Transverse colon (tissue), 4 donors: ENCODE data around the gene PCDH10. TPM values are rescaled to one million over a fixed set of nuclear protein-coding genes. Genes with fewer than 3 reads are reported as not detected.

Experiments
- DNase-seq: peaks from one replicate; pipeline ENCODE4 v3.0.0-alpha.2; 2019
- H3K27ac ChIP-seq, 4 donors: fragments of 200-600 bp; sonication (generic); 2 replicates each; pipeline ENCODE4 v1.5.1; 2016 to 2018; ENCODE audit warnings: inconsistent platforms in 4 of 4
- H3K27me3 ChIP-seq: fragments of 200-600 bp; sonication (generic); 2 replicates; pipeline ENCODE4 v1.5.1; 2017; ENCODE audit warnings: inconsistent platforms
- H3K36me3 ChIP-seq, 4 donors: fragments of 200-600 bp; sonication (generic); 2 replicates each; pipeline ENCODE4 v1.5.1; 2017 to 2019; ENCODE audit warnings: inconsistent platforms in 4 of 4
- H3K4me1 ChIP-seq, 4 donors: fragments of 200-600 bp; sonication (generic); 2 replicates each; pipeline ENCODE4 v1.5.1; 2017 to 2020; ENCODE audit warnings: inconsistent platforms in 4 of 4
- H3K4me3 ChIP-seq, 4 donors: fragments of 200-600 bp; sonication (generic); 1 replicate in 1 of 4; 2 replicates in 3 of 4; pipeline versions ENCODE4 v1.5.1 to v1.6.1; 2017 to 2019; ENCODE audit warnings: inconsistent platforms in 4 of 4
- H3K9me3 ChIP-seq, 2 donors: fragments of 200-600 bp; sonication (generic); 2 replicates each; pipeline ENCODE4 v1.5.1; 2017 to 2019; ENCODE audit warnings: inconsistent platforms in 2 of 2
- EP300 ChIP-seq: sonication (generic); formaldehyde crosslinking; IDR thresholded peaks from one replicate; pipeline ENCODE4 v1.6.1; 2017; ENCODE audit warnings: antibody characterized with exemption, low read depth
- POLR2A ChIP-seq: fragments of 450-650 bp; IDR thresholded peaks from one replicate; pipeline ENCODE4 v1.6.1; 2016; ENCODE audit warnings: antibody characterized with exemption, mild to moderate bottlenecking, moderate library complexity
- POLR2AphosphoS5 ChIP-seq, 3 donors: sonication (generic); formaldehyde crosslinking; IDR thresholded peaks; one replicate each; pipeline ENCODE4 v1.6.1; 2016; ENCODE audit warnings: antibody characterized with exemption in 3 of 3
- WGBS, 2 donors: methylation state at CpG; one replicate each; pipeline ENCODE4 v1.1.5; 2018; ENCODE audit warnings: low coverage in 1 of 2; 5-methylcytosine and 5-hydroxymethylcytosine counted together
- in situ Hi-C, 4 donors: fragments of 200-750 bp; cut with MboI; loops; one replicate each; pipeline versions ENCODE4 v1.15.0 to v1.15.1; 2017; ENCODE audit warnings: low sequenced_read_pairs in 3 of 4, low pct_ligation_motif_present in 1 of 4, low pct_unique_long_range_greater_than_20kb in 1 of 4
- intact Hi-C: fragments of 100-400 bp; cut with DNase I; formaldehyde crosslinking; loops from one replicate; pipeline ENCODE4 v1.15.1; 2023; ENCODE audit warnings: low total_unique reads
- total RNA-seq, 4 donors: library from RNA; depleted of rRNA; stranded (reverse); fragments of >200 nt; gene quantifications; one replicate each; pipeline ENCODE4 v1.1.0, GENCODE V29; 2016
- TF ChIP-seq, protein P1 (sequence below), 5 experiments: fragments of 200-600 bp in 3 of 5; fragments of 450-650 bp in 2 of 5; sonication (generic) in 3 of 5; IDR thresholded peaks; 1 replicate in 2 of 5; 2 replicates in 3 of 5; pipeline ENCODE4 v1.5.1; 2016 to 2017; ENCODE audit warnings: antibody characterized with exemption in 5 of 5, inconsistent platforms in 3 of 5, mild to moderate bottlenecking in 2 of 5, moderate library complexity in 1 of 5

Gene PCDH10
- total RNA-seq, 4 donors from 2014 or later = 0.27 to 0.60 (median 0.43) TPM

DNA sequence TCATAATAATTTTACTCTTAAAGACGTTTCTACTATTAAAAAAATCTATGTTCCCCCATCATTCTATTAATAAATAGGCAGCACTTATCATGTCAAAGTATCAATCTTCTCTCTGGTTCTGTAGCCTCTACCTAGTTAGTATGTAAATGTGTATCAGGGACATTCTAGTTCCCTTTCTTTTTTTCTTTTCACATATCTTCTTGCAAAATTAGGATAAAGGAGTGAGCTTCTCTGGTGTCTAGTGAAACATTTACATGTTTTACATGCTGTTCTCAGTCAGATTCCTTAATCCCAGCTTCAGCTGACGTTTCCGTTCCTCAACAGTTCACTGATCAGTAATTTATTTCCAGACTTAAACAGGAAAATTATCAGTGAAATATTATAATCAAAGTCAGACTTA lies 11.8 kb downstream of the PCDH10 start:
- 40 to 57% methylated on average over 3 of the region's 3 CpGs for WGBS, 2 donors
- intact Hi-C loops = no loop called here
- H3K4me3 ChIP-seq = no peak overlapping the region
- H3K4me1 ChIP-seq = no peaks in the 10 kb centered on the region
- in situ Hi-C loops = no loop called here
- no peaks in the 10 kb centered on the region for H3K27me3 ChIP-seq
- no peaks in the 10 kb centered on the region for H3K36me3 ChIP-seq
- DNase-seq = no peak
- H3K9me3 ChIP-seq = no peaks in the 10 kb centered on the region
- H3K27ac ChIP-seq = no peak overlapping the region
- no peak for TF ChIP-seq POLR2A
- TF ChIP-seq POLR2AphosphoS5 (IDR thresholded peaks at IDR 0.05) = no peak
- no peak for TF ChIP-seq EP300
- TF ChIP-seq, protein P1, sequence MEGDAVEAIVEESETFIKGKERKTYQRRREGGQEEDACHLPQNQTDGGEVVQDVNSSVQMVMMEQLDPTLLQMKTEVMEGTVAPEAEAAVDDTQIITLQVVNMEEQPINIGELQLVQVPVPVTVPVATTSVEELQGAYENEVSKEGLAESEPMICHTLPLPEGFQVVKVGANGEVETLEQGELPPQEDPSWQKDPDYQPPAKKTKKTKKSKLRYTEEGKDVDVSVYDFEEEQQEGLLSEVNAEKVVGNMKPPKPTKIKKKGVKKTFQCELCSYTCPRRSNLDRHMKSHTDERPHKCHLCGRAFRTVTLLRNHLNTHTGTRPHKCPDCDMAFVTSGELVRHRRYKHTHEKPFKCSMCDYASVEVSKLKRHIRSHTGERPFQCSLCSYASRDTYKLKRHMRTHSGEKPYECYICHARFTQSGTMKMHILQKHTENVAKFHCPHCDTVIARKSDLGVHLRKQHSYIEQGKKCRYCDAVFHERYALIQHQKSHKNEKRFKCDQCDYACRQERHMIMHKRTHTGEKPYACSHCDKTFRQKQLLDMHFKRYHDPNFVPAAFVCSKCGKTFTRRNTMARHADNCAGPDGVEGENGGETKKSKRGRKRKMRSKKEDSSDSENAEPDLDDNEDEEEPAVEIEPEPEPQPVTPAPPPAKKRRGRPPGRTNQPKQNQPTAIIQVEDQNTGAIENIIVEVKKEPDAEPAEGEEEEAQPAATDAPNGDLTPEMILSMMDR (IDR thresholded peaks at IDR 0.05) = no peak

DNA sequence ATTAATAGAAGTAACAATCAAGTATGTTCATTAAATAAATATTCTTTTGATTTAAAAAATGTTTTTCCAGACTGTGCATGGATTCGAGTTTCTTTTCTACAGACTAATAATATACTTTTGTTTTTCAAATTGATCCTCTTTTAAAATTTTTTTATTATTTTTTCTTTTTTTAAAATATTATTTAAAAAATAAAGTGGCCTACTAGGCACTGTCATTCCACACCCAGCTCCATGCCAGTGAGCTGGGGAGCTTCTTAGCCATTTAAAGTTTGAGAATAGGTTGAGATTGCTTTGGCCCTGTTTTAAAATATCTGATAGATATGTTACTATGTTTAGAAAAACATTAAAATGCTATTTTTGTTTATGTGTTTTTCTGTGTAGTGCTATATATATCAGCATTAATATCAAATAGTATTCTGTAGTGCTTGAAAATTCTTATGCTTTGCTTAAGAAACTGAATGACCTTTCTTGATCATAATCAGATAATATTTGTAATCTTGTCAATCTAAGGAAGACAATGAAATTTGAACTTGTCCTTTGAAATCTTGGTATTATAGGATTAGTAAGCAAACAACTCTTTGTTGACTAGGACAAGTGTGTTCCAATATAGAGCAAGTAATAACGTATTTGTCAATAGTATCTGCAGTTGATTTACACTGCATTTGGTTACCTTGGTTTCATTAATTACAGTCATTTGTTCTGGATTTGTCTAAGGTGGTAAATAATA lies 12.6 kb downstream of the PCDH10 start:
- Histone ChIP-seq H3K4me3 (no peak overlapping the region), H3K27me3 (no peaks in the 10 kb centered on the region), H3K27ac (no peak overlapping the region), H3K4me1 (no peaks in the 10 kb centered on the region), H3K9me3 (no peaks in the 10 kb centered on the region), H3K36me3 (no peaks in the 10 kb centered on the region)
- DNase-seq = no peak
- in situ Hi-C loops (no loop called here), intact Hi-C loops (no loop called here)
- 51 to 71% methylated on average over 2 of the region's 2 CpGs for WGBS, 2 donors
- TF ChIP-seq POLR2A (no peak), EP300 (no peak), POLR2AphosphoS5 (IDR thresholded peaks at IDR 0.05) (no peak)
- TF ChIP-seq, protein P1 (IDR thresholded peaks at IDR 0.05) = no peak

DNA sequence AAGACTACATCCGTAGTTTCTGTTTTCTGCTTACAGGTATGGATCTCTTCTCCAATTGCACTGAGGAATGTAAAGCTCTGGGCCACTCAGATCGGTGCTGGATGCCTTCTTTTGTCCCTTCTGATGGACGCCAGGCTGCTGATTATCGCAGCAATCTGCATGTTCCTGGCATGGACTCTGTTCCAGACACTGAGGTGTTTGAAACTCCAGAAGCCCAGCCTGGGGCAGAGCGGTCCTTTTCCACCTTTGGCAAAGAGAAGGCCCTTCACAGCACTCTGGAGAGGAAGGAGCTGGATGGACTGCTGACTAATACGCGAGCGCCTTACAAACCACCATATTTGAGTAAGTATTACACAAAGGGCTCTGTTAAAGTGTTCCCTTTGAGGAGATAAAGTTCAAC lies 13.8 kb downstream of the PCDH10 start:
- Histone ChIP-seq H3K9me3 (no peaks in the 10 kb centered on the region), H3K36me3 (no peaks in the 10 kb centered on the region), H3K4me3 (no peak overlapping the region), H3K27me3 (no peaks in the 10 kb centered on the region), H3K27ac (no peak overlapping the region), H3K4me1 (no peaks in the 10 kb centered on the region)
- TF ChIP-seq POLR2A = no peak
- TF ChIP-seq, protein P1 (IDR thresholded peaks at IDR 0.05) = no peak
- TF ChIP-seq POLR2AphosphoS5 (IDR thresholded peaks at IDR 0.05) = no peak
- no peak for TF ChIP-seq EP300
- no peak for DNase-seq
- WGBS, 2 donors = 86 to 89% methylated on average over 5 to 8 of the region's 8 CpGs
- intact Hi-C loops = no loop called here
- in situ Hi-C loops = no loop called here

DNA sequence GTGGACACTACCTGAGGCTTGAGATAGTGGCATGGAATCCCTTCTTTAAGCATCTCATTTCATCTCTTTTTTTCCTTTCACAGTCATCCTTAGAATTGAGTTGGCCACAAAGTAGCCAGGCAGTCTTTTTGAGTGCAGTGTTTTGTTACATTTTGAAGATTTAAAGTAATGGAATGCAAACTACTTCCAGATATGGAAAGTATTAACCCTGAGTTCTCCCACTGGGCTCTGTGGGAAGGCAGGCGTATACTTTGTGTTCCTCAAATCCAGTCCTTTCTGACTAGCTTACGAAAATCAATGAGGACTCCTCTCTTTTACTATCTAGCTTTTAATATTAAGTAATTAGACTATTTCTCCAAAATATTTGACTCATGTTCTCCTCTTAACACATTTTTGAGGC lies 29.9 kb downstream of the PCDH10 start:
- intact Hi-C loops = no loop called here
- Histone ChIP-seq H3K4me1 (no peaks in the 10 kb centered on the region), H3K27me3 (no peaks in the 10 kb centered on the region), H3K27ac (no peak overlapping the region), H3K4me3 (no peak overlapping the region), H3K36me3 (no peaks in the 10 kb centered on the region), H3K9me3 (no peaks in the 10 kb centered on the region)
- in situ Hi-C loops = no loop called here
- TF ChIP-seq EP300 = no peak
- TF ChIP-seq, protein P1 (IDR thresholded peaks at IDR 0.05) = no peak
- no peak for TF ChIP-seq POLR2AphosphoS5 (IDR thresholded peaks at IDR 0.05)
- no peak for TF ChIP-seq POLR2A
- DNase-seq = no peak
- WGBS, 2 donors = 76 to 78% methylated on average over 2 of the region's 2 CpGs
